ENCODE results near the gene ICE1.
"Not testable (repeated sequence)": the region's sequence is repeated elsewhere in the genome, so short reads cannot be mapped to it uniquely, and the experiment has no call there.

ICE1 gene

DNA sequence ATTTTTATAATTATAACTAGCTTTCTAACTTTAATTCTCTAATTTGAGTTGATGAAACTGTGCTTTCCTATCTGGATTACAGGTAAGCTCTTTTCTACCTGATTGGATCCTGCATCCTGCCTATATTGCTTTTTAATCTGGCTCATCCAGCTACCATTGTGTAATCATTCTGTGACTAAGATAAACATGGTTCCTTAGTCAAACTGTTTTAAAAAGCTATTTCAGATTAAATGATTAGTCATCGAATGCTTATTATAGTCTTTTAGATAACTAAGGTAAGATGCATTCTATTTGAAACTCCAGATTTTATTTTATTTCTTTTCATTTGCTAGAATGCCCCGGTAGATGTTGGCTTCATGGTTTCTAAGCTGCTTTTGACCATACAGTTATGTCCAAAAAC is 50.7 kb downstream of the ICE1 start:
- DNase-seq (ENCODE audit: low read depth): no peak
- no peak overlapping the region for H3K4me3 ChIP-seq (ENCODE audit: low read depth, low read length)
- in situ Hi-C loops (cut with HindIII; ENCODE audit: low sequenced_read_pairs): no loop called here
- TF ChIP-seq, protein P1, sequence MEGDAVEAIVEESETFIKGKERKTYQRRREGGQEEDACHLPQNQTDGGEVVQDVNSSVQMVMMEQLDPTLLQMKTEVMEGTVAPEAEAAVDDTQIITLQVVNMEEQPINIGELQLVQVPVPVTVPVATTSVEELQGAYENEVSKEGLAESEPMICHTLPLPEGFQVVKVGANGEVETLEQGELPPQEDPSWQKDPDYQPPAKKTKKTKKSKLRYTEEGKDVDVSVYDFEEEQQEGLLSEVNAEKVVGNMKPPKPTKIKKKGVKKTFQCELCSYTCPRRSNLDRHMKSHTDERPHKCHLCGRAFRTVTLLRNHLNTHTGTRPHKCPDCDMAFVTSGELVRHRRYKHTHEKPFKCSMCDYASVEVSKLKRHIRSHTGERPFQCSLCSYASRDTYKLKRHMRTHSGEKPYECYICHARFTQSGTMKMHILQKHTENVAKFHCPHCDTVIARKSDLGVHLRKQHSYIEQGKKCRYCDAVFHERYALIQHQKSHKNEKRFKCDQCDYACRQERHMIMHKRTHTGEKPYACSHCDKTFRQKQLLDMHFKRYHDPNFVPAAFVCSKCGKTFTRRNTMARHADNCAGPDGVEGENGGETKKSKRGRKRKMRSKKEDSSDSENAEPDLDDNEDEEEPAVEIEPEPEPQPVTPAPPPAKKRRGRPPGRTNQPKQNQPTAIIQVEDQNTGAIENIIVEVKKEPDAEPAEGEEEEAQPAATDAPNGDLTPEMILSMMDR (IDR thresholded peaks at IDR 0.05; ENCODE audit: low read depth, low read length, missing control alignments): no peak

DNA sequence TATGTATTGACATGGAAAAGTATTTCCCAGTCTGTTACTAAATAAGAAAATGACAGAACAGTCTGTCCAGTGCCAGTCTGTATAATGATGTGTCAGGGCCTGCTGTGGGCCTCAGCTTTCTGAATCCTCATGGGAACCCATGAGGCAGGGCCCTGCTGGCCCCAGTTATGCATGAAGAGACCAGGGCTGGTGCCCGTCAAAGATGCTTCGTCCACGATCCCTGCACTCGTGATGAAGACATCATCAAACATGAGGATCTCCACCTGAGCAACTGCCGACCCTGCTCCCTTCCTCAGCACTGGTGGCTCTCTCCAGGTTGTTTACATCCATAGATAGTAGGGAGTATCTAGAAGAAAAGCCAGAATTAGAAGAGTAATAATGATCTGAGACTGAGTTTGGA is 52.5 kb downstream of the ICE1 start:
- DNase-seq (ENCODE audit: low read depth): no peak
- in situ Hi-C loops (cut with HindIII; ENCODE audit: low sequenced_read_pairs): loop anchor here (25.0 kb wide), 2 partner anchors 1112 to 1262 kb away; no protein-coding TSS in a partner anchor
- TF ChIP-seq, protein P1 (IDR thresholded peaks at IDR 0.05; ENCODE audit: low read depth, low read length, missing control alignments): no peak
- no peak overlapping the region for H3K4me3 ChIP-seq (ENCODE audit: low read depth, low read length)

DNA sequence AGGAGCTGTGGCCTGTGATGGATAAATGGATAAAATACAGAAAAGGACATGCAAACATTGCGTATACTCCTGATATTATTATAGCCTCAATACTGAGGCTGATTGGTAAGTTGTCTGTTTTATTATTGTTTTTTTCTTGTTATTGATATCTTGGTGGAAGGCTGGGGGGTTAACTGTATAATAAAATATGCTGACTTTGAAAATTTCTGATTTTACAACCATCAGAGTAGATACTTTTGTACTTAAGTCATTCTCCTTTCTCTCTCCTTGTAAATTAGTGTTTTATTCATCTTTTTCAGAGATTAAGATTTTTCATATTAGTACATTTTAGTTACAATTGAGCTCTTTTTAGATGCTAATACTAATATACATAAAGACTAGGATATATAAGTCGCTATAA is 53.5 kb downstream of the ICE1 start:
- no peak for DNase-seq (ENCODE audit: low read depth)
- no peak overlapping the region for H3K4me3 ChIP-seq (ENCODE audit: low read depth, low read length)
- TF ChIP-seq, protein P1 (IDR thresholded peaks at IDR 0.05; ENCODE audit: low read depth, low read length, missing control alignments): no peak
- in situ Hi-C loops (cut with HindIII; ENCODE audit: low sequenced_read_pairs): loop anchor here (25.0 kb wide), 2 partner anchors 1111 to 1261 kb away; no protein-coding TSS in a partner anchor

DNA sequence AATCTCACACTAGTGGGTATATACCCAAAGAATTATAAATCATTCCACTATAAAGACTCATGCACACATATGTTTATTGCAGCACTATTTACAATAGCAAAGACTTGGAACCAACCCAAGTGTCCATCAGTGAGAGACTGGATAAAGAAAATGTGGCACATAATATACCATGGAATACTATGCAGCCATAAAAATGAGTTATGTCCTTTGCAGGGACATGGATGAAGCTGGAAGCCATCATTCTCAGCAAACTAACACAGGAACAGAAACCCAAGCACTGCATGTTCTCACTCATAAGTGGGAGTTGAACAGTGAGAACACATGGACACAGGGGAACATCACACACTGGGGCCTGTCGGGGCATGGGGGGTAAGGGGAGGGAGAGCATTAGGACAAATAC is 57.1 kb downstream of the ICE1 start:
- H3K4me3 ChIP-seq (ENCODE audit: low read depth, low read length); DNase-seq (ENCODE audit: low read depth): not testable (repeated sequence)
- in situ Hi-C loops (cut with HindIII; ENCODE audit: low sequenced_read_pairs): loop anchor here (25.0 kb wide), 2 partner anchors 1108 to 1258 kb away; no protein-coding TSS in a partner anchor

DNA sequence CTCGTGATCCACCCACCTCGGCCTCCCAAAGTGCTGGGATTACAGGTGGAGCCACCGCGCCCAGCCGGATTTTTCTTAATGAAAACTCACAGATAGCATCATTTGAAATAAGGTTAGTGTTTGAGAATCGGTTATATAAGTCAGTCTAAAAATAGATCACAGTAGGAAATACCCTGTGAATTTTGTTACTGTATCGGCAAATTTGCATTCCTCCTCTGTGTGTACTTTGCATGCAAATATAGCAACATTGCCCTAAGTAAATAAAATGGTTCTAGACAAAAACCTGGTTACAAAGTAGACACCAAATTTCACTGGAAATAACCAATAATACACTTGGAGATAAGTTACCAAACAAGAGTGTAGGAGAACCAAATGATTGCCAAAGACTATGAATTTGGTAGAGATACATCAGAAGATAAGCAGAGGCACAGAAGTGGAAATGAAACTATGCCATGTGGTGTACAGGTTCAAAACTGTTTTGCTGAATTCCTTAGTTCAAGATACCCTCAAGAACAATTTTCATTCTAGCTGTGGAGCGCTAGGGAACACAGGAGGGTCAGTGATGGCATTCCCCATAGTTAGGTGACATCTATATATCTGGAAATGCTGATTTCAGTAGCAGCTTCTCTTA is 58.1 kb downstream of the ICE1 start:
- in situ Hi-C loops (cut with HindIII; ENCODE audit: low sequenced_read_pairs): loop anchor here (25.0 kb wide), 2 partner anchors 1107 to 1257 kb away; no protein-coding TSS in a partner anchor
- H3K4me3 ChIP-seq (ENCODE audit: low read depth, low read length): no peak overlapping the region
- no peak for DNase-seq (ENCODE audit: low read depth)
- TF ChIP-seq, protein P1 (IDR thresholded peaks at IDR 0.05; ENCODE audit: low read depth, low read length, missing control alignments): no peak

DNA sequence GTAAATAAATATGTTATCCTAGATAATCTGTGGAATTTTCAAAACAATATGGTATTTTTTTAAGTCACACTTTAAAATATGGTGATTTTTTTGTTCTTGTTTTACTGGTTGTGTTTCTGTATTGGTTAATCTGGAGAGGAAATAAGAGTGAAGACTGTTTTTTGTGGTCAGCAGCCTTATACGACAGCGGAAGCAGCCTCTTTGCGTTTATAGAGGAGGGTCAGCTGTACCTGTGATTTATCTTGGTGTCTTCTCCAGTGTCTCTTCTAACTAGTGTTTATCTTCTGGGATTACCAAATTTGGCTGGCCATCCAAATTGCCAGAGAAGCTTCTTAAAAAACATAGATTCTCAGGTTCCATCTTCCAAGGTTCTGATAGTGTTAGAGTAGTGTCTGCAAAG is 58.7 kb downstream of the ICE1 start:
- TF ChIP-seq, protein P1 (IDR thresholded peaks at IDR 0.05; ENCODE audit: low read depth, low read length, missing control alignments): no peak
- in situ Hi-C loops (cut with HindIII; ENCODE audit: low sequenced_read_pairs): loop anchor here (25.0 kb wide), 2 partner anchors 1106 to 1256 kb away; no protein-coding TSS in a partner anchor
- H3K4me3 ChIP-seq (ENCODE audit: low read depth, low read length): no peak overlapping the region
- DNase-seq (ENCODE audit: low read depth): no peak

DNA sequence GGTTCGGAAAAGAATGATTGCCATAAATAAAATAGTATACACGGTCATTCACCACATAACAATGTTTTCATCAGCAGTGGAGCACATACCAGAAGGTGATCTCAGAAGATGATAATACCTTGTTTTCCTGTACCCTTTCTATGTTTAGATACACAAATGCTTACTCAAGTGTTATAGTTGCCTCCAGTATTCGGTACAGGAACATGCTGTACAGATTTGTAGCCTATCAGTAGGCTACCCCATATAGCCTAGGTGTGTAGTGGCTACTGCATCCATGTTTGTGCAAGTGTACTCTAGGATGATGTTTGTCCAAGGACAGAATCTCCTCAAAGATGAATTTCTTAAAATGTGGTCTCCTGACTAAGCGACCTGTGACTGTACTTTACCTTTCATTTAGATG is 59.2 kb downstream of the ICE1 start:
- H3K4me3 ChIP-seq (ENCODE audit: low read depth, low read length): no peak overlapping the region
- TF ChIP-seq, protein P1 (IDR thresholded peaks at IDR 0.05; ENCODE audit: low read depth, low read length, missing control alignments): no peak
- no peak for DNase-seq (ENCODE audit: low read depth)
- in situ Hi-C loops (cut with HindIII; ENCODE audit: low sequenced_read_pairs): loop anchor here (25.0 kb wide), 2 partner anchors 1106 to 1256 kb away; no protein-coding TSS in a partner anchor

Data from astrocyte of the cerebellum (primary cell).